WTC11 (cell line): ENCODE data around the gene IPO8. TPM values are rescaled to one million over a fixed set of nuclear protein-coding genes. Genes with fewer than 3 reads are reported as not detected.

Source experiments
- ATAC-seq: fragments of 200-7000 bp; cut with Tn5 transposase; 2 replicates; pipeline ENCODE4 v1.10.0; 2021; ENCODE audit warnings: mild to moderate bottlenecking, moderate library complexity
- CTCF ChIA-PET: fragments of 300-600 bp; sonication (Branson Sonifier 250); formaldehyde crosslinking; loops from one replicate; lab custom pipeline; 2021; ENCODE audit warnings: antibody characterized with exemption; lab: Charles Lee
- POLR2A ChIA-PET: fragments of 350-600 bp; sonication (Branson Sonifier 250); formaldehyde crosslinking; loops from one replicate; lab custom pipeline; 2021; ENCODE audit warnings: antibody characterized with exemption; lab: Charles Lee
- DNase-seq: peaks from one replicate; pipeline ENCODE4 v3.0.0; 2021; ENCODE audit warnings: low spot score
- H3K27ac Mint-ChIP-seq: 2 replicates; pipeline ENCODE4 v1.8.0; 2021; ENCODE audit warnings: mixed read lengths
- H3K27me3 Mint-ChIP-seq: 2 replicates; pipeline ENCODE4 v1.8.0; 2021; ENCODE audit warnings: low read depth, mild to moderate bottlenecking, moderate library complexity, mixed read lengths
- H3K36me3 Mint-ChIP-seq: 2 replicates; pipeline ENCODE4 v1.8.0; 2021; ENCODE audit warnings: mixed read lengths
- H3K4me1 Mint-ChIP-seq: 2 replicates; pipeline ENCODE4 v1.8.0; 2022; ENCODE audit warnings: mixed read lengths
- H3K4me3 Mint-ChIP-seq: 2 replicates; pipeline ENCODE4 v1.8.0; 2021; ENCODE audit warnings: mild to moderate bottlenecking, moderate library complexity, mixed read lengths
- H3K9me3 Mint-ChIP-seq: 2 replicates; pipeline ENCODE4 v1.8.0; 2021; ENCODE audit warnings: mixed read lengths
- E2F1 ChIP-seq: sonication (generic); formaldehyde crosslinking; IDR thresholded peaks from 2 replicates; pipeline ENCODE4 v1.8.0; 2022; ENCODE audit warnings: mild to moderate bottlenecking, missing genetic modification reagents
- E2F5 ChIP-seq: sonication (generic); formaldehyde crosslinking; IDR thresholded peaks from 2 replicates; pipeline ENCODE4 v1.8.1; 2022; ENCODE audit warnings: mild to moderate bottlenecking, moderate library complexity, missing genetic modification reagents
- FOXP4 ChIP-seq: sonication (generic); formaldehyde crosslinking; IDR thresholded peaks from 2 replicates; pipeline ENCODE4 v1.8.0; 2022; ENCODE audit warnings: mild to moderate bottlenecking, missing genetic modification reagents
- GTF2I ChIP-seq: fragments of 250-450 bp; sonication (Bioruptor Pico); conservative IDR thresholded peaks from 2 replicates; pipeline ENCODE4 v1.4.0; 2021; ENCODE audit warnings: mild to moderate bottlenecking
- IRF2 ChIP-seq: sonication (generic); formaldehyde crosslinking; IDR thresholded peaks from 2 replicates; pipeline ENCODE4 v1.8.0; 2022; ENCODE audit warnings: low read depth, missing genetic modification reagents, borderline replicate concordance
- JUN ChIP-seq: sonication (generic); formaldehyde crosslinking; IDR thresholded peaks from 2 replicates; pipeline ENCODE4 v1.8.0; 2023; ENCODE audit warnings: mild to moderate bottlenecking, missing genetic modification reagents
- MAX ChIP-seq: sonication (generic); formaldehyde crosslinking; IDR thresholded peaks from 2 replicates; pipeline ENCODE4 v1.8.0; 2022; ENCODE audit warnings: mild to moderate bottlenecking, missing genetic modification reagents
- MLX ChIP-seq: sonication (generic); formaldehyde crosslinking; IDR thresholded peaks from 2 replicates; pipeline ENCODE4 v1.8.1; 2023; ENCODE audit warnings: mild to moderate bottlenecking, missing genetic modification reagents, moderate library complexity
- NFE2L1 ChIP-seq: sonication (generic); formaldehyde crosslinking; IDR thresholded peaks from 2 replicates; pipeline ENCODE4 v1.8.1; 2023; ENCODE audit warnings: missing genetic modification reagents
- STAT6 ChIP-seq: sonication (generic); formaldehyde crosslinking; conservative IDR thresholded peaks from 2 replicates; pipeline ENCODE4 v1.8.1; 2023; ENCODE audit warnings: mild to moderate bottlenecking, low read depth, missing genetic modification reagents, moderate library complexity
- ZBTB21 ChIP-seq: sonication (generic); formaldehyde crosslinking; IDR thresholded peaks from 2 replicates; pipeline ENCODE4 v1.8.1; 2023; ENCODE audit warnings: mild to moderate bottlenecking, missing genetic modification reagents, borderline replicate concordance
- ZNF138 ChIP-seq: sonication (generic); formaldehyde crosslinking; conservative IDR thresholded peaks from 2 replicates; pipeline ENCODE4 v1.8.1; 2022; ENCODE audit warnings: mild to moderate bottlenecking, moderate library complexity, missing genetic modification reagents
- ZNF219 ChIP-seq: sonication (generic); formaldehyde crosslinking; IDR thresholded peaks from 2 replicates; pipeline ENCODE4 v1.8.0; 2023; ENCODE audit warnings: missing genetic modification reagents, mild to moderate bottlenecking, borderline replicate concordance
- ZNF232 ChIP-seq: sonication (generic); formaldehyde crosslinking; IDR thresholded peaks from 2 replicates; pipeline ENCODE4 v1.8.0; 2022; ENCODE audit warnings: mild to moderate bottlenecking, missing genetic modification reagents
- ZNF281 ChIP-seq: sonication (generic); formaldehyde crosslinking; IDR thresholded peaks from 2 replicates; pipeline ENCODE4 v1.8.0; 2023; ENCODE audit warnings: mild to moderate bottlenecking, missing genetic modification reagents
- ZNF416 ChIP-seq: fragments of 250-450 bp; sonication (Bioruptor Pico); IDR thresholded peaks from 2 replicates; pipeline ENCODE4 v1.9.0; 2021; ENCODE audit warnings: mild to moderate bottlenecking, inconsistent platforms
- total RNA-seq: library from RNA; stranded (reverse); gene quantifications from 3 replicates; pipeline ENCODE4 v1.2.3, GENCODE V29; 2021

Gene IPO8
- total RNA-seq, 1 experiment from 2014 or later = 44.8 TPM

GRCh38 chr12:30652034-30652696 is 43.5 kb downstream of the IPO8 start (continued):
- TF ChIP-seq STAT6 (CRISPR knock-in tag) (no peak), ZNF416 (no peak), ZNF281 (CRISPR knock-in tag) (no peak), NFE2L1 (CRISPR knock-in tag) (no peak), MLX (CRISPR knock-in tag) (no peak), JUN (CRISPR knock-in tag) (no peak), MAX (CRISPR knock-in tag) (no peak)

- no peak for ATAC-seq
- H3K4me3 Mint-ChIP-seq = no peak overlapping the region
- DNase-seq = no peak
- H3K36me3 Mint-ChIP-seq = no peaks in the 10 kb centered on the region
- TF ChIP-seq GTF2I = no peak
- TF ChIP-seq IRF2 (CRISPR knock-in tag) = no peak
- TF ChIP-seq E2F1 = no peak
- no peak for TF ChIP-seq ZBTB21 (CRISPR knock-in tag)
- no peak for TF ChIP-seq FOXP4 (CRISPR knock-in tag)
- no peak for TF ChIP-seq ZNF138 (CRISPR knock-in tag)
- no peak for TF ChIP-seq ZNF219 (CRISPR knock-in tag)
- no peak for TF ChIP-seq ZNF232 (CRISPR knock-in tag)
- TF ChIP-seq E2F5 (CRISPR knock-in tag) = no peak
- H3K27me3 Mint-ChIP-seq = no peaks in the 10 kb centered on the region
- H3K27ac Mint-ChIP-seq = peak overlapping the region; percentile 44
- ChIA-PET CTCF (no interaction called here), POLR2A (no interaction called here)
- H3K9me3 Mint-ChIP-seq = no peaks in the 10 kb centered on the region
- peaks cover 28% of the 10 kb centered on the region for H3K4me1 Mint-ChIP-seq
Measured at GRCh38 chr12:30646821-30647220, 48.8 kb downstream of the IPO8 start.
